Gastrocnemius medialis (tissue), 4 donors: ENCODE measurements around the gene FCHO2. TPM values are rescaled to one million over a fixed set of nuclear protein-coding genes. Genes with fewer than 3 reads are reported as not detected.

Experiments
- ATAC-seq, 2 donors: fragments of 150-250 bp; one replicate each; pipeline ENCODE4 v1.9.1; 2016
- DNase-seq, 2 donors: peaks; one replicate each; pipeline ENCODE4 v3.0.0-alpha.2; 2019
- H3K27ac ChIP-seq, 4 donors: fragments of 200-600 bp; sonication (generic); 1 replicate in 1 of 4; 2 replicates in 3 of 4; pipeline ENCODE4 v1.5.1; 2016 to 2018; ENCODE audit warnings: mild to moderate bottlenecking in 2 of 4, moderate library complexity in 1 of 4
- H3K27me3 ChIP-seq, 3 donors: fragments of 200-600 bp; sonication (generic) in 2 of 3; 1 replicate in 1 of 3; 2 replicates in 2 of 3; pipeline versions ENCODE4 v1.5.1 to v1.6.0; 2016 to 2019; ENCODE audit warnings: mild to moderate bottlenecking in 1 of 3, moderate library complexity in 1 of 3
- H3K36me3 ChIP-seq, 2 donors: fragments of 200-600 bp; sonication (generic) in 1 of 2; one replicate each; pipeline ENCODE4 v1.5.1; 2017 to 2018
- H3K4me1 ChIP-seq, 2 donors: fragments of 200-600 bp; sonication (generic) in 1 of 2; one replicate each; pipeline ENCODE4 v1.5.1; 2016 to 2017; ENCODE audit warnings: mild to moderate bottlenecking in 2 of 2
- H3K4me3 ChIP-seq, 4 donors: fragments of 200-600 bp; sonication (generic) in 3 of 4; 1 replicate in 1 of 4; 2 replicates in 3 of 4; pipeline ENCODE4 v1.5.1; 2016 to 2019; ENCODE audit warnings: mild to moderate bottlenecking in 2 of 4
- H3K9me3 ChIP-seq, 3 donors: fragments of 200-600 bp; sonication (generic) in 2 of 3; 1 replicate in 1 of 3; 2 replicates in 2 of 3; pipeline ENCODE4 v1.5.1; 2016 to 2019
- CTCF ChIP-seq, 5 experiments: fragments of 450-650 bp in 3 of 5; fragments of 200-600 bp in 2 of 5; sonication (generic) in 2 of 5; IDR thresholded peaks in 4 of 5; conservative IDR thresholded peaks in 1 of 5; 1 replicate in 4 of 5; 2 replicates in 1 of 5; pipeline ENCODE4 v1.5.1; 2016 to 2019; ENCODE audit warnings: antibody characterized with exemption in 5 of 5, mild to moderate bottlenecking in 3 of 5, moderate library complexity in 3 of 5
- POLR2A ChIP-seq, 2 donors: fragments of 450-650 bp; IDR thresholded peaks; one replicate each; pipeline ENCODE4 v1.6.1; 2017; ENCODE audit warnings: antibody characterized with exemption in 2 of 2, mild to moderate bottlenecking in 2 of 2, moderate library complexity in 2 of 2
- in situ Hi-C, 4 donors: fragments of 200-750 bp; cut with MboI; loops; one replicate each; pipeline versions ENCODE4 v1.15.0 to v1.8.0; 2017; ENCODE audit warnings: low sequenced_read_pairs in 4 of 4
- intact Hi-C: fragments of 100-400 bp; cut with DNase I; formaldehyde crosslinking; loops from one replicate; pipeline ENCODE4 v1.15.1; 2023; ENCODE audit warnings: low total_unique reads
- total RNA-seq, 4 donors: library from RNA; depleted of rRNA; stranded (reverse); fragments of >200 nt; gene quantifications; one replicate each; pipeline versions ENCODE4 v1.1.0 to v1.2.3, GENCODE V29; 2016

FCHO2 gene
- total RNA-seq, 4 donors from 2014 or later, result 8.3 to 14.8 (median 12.3) TPM

GRCh38 chr5:73131711-73132425, 176.0 kb downstream of the FCHO2 start:
- no peaks in the 10 kb centered on the region for H3K9me3 ChIP-seq
- H3K27ac ChIP-seq, result no peak overlapping the region
- no peaks in the 10 kb centered on the region for H3K36me3 ChIP-seq
- H3K27me3 ChIP-seq, result peaks cover 0 to 4% (median 4%) of the 10 kb centered on the region in 3 donors
- TF ChIP-seq POLR2A (IDR thresholded peaks at IDR 0.05) (no peak), CTCF (IDR thresholded peaks at IDR 0.05 in 4 of 5, conservative IDR thresholded peaks at IDR 0.05 in 1 of 5) (no peak)
- H3K4me3 ChIP-seq, result no peak overlapping the region
- ATAC-seq (no peak), DNase-seq (no peak)
- no peaks in the 10 kb centered on the region for H3K4me1 ChIP-seq
- intact Hi-C loops (no loop called here), in situ Hi-C loops (no loop called here)

- in situ Hi-C loops, result no loop called here
- H3K9me3 ChIP-seq, result no peaks in the 10 kb centered on the region
- intact Hi-C loops, result no loop called here
- no peak overlapping the region for H3K27ac ChIP-seq
- DNase-seq (no peak), ATAC-seq (no peak)
- H3K36me3 ChIP-seq, result no peaks in the 10 kb centered on the region
- H3K27me3 ChIP-seq, result peaks cover 0 to 4% (median 4%) of the 10 kb centered on the region in 3 donors
- TF ChIP-seq CTCF (IDR thresholded peaks at IDR 0.05 in 4 of 5, conservative IDR thresholded peaks at IDR 0.05 in 1 of 5) (no peak), POLR2A (IDR thresholded peaks at IDR 0.05) (no peak)
- H3K4me3 ChIP-seq, result no peak overlapping the region
- H3K4me1 ChIP-seq, result no peaks in the 10 kb centered on the region
Measured at GRCh38 chr5:73132759-73133158, 176.9 kb downstream of the FCHO2 start.

GRCh38 chr5:73135021-73135420, 179.2 kb downstream of the FCHO2 start:
- peaks cover 0 to 4% (median 4%) of the 10 kb centered on the region in 3 donors for H3K27me3 ChIP-seq
- no peaks in the 10 kb centered on the region for H3K36me3 ChIP-seq
- in situ Hi-C loops, result no loop called here
- H3K27ac ChIP-seq, result no peak overlapping the region
- H3K4me1 ChIP-seq, result no peaks in the 10 kb centered on the region
- TF ChIP-seq POLR2A (IDR thresholded peaks at IDR 0.05) (no peak), CTCF (IDR thresholded peaks at IDR 0.05 in 4 of 5, conservative IDR thresholded peaks at IDR 0.05 in 1 of 5) (no peak)
- H3K9me3 ChIP-seq, result no peaks in the 10 kb centered on the region
- intact Hi-C loops, result no loop called here
- ATAC-seq (no peak), DNase-seq (no peak)
- H3K4me3 ChIP-seq, result no peak overlapping the region

GRCh38 chr5:73135429-73136054, 179.7 kb downstream of the FCHO2 start:
- in situ Hi-C loops, result no loop called here
- no peak overlapping the region for H3K27ac ChIP-seq

More at GRCh38 chr5:73135429-73136054, 179.7 kb downstream of the FCHO2 start:
- no peak for TF ChIP-seq POLR2A (IDR thresholded peaks at IDR 0.05)
- TF ChIP-seq CTCF (IDR thresholded peaks at IDR 0.05 in 4 of 5, conservative IDR thresholded peaks at IDR 0.05 in 1 of 5), result no peak
- Histone ChIP-seq H3K4me1 (no peaks in the 10 kb centered on the region), H3K27me3 (peaks cover 0 to 4% (median 4%) of the 10 kb centered on the region in 3 donors), H3K36me3 (no peaks in the 10 kb centered on the region), H3K9me3 (no peaks in the 10 kb centered on the region), H3K4me3 (no peak overlapping the region)
- DNase-seq (no peak), ATAC-seq (no peak)
- intact Hi-C loops, result no loop called here
